C4-2B (cell line): ENCODE data around the gene SAP25.
A peak's percentile ranks its signal among the peaks of the same experiment; 100 is the strongest.

ENCODE experiments used
- H3K27ac ChIP-seq: fragments of 450-650 bp; 2 replicates; pipeline ENCODE4 v1.5.1; 2017
- ZFX ChIP-seq: fragments of 450-650 bp; IDR thresholded peaks from 2 replicates; pipeline ENCODE4 v1.6.1; 2017
- TF ChIP-seq, protein P1 (sequence below): fragments of 450-650 bp; conservative IDR thresholded peaks from 2 replicates; pipeline ENCODE4 v1.5.1; 2017; ENCODE audit warnings: mild to moderate bottlenecking

SAP25 gene

DNA sequence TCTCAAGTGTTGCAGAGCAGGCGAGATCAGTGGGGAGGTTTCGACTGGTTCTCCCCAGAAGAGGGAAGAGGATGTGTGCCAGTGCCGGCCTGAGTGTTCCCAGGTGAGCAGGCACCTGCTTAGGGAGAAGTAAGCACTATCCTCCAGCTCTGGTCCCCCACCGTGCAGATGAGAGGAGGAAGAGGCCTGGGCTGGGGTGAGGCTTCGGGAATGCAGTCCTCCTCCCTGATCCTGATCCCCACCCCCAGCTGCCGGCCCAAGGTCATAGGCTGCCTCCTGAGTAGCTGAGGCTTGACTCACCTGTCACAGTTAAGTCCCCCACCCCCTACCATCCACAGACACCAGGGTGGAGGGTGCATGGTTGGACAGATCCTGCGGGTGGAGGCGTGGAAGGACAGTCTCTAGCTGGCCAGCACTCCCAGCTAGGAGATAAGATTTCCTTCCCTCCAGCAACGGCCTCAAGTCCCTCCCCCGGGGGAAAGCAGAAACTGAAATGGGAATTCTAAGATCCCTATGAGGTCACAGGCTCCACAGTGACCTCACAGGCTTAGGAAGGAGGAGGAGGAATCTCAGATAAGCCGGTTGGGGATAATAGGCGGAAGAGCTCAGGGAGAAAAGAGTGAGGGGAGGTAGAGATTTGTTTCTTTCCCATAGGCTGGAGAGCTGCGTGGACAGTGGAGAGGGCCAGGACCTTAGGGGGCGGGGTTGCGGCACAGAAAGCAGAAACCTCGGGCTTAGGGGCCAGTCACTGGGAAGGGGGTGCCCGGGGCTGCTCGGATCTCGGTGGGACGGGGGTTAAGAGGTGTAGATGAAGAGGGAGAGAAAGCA, 11.2 kb upstream of the SAP25 start:
- H3K27ac ChIP-seq: peak overlapping the region; percentile 97
- TF ChIP-seq, protein P1, sequence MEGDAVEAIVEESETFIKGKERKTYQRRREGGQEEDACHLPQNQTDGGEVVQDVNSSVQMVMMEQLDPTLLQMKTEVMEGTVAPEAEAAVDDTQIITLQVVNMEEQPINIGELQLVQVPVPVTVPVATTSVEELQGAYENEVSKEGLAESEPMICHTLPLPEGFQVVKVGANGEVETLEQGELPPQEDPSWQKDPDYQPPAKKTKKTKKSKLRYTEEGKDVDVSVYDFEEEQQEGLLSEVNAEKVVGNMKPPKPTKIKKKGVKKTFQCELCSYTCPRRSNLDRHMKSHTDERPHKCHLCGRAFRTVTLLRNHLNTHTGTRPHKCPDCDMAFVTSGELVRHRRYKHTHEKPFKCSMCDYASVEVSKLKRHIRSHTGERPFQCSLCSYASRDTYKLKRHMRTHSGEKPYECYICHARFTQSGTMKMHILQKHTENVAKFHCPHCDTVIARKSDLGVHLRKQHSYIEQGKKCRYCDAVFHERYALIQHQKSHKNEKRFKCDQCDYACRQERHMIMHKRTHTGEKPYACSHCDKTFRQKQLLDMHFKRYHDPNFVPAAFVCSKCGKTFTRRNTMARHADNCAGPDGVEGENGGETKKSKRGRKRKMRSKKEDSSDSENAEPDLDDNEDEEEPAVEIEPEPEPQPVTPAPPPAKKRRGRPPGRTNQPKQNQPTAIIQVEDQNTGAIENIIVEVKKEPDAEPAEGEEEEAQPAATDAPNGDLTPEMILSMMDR: no peak
- TF ChIP-seq ZFX: no peak

- H3K27ac ChIP-seq: peak overlapping the region; percentile 97
- TF ChIP-seq, protein P1: no peak
- no peak for TF ChIP-seq ZFX
These were observed 10.5 kb upstream of the SAP25 start for GRCh38 chr7:100584054-100584682.

DNA sequence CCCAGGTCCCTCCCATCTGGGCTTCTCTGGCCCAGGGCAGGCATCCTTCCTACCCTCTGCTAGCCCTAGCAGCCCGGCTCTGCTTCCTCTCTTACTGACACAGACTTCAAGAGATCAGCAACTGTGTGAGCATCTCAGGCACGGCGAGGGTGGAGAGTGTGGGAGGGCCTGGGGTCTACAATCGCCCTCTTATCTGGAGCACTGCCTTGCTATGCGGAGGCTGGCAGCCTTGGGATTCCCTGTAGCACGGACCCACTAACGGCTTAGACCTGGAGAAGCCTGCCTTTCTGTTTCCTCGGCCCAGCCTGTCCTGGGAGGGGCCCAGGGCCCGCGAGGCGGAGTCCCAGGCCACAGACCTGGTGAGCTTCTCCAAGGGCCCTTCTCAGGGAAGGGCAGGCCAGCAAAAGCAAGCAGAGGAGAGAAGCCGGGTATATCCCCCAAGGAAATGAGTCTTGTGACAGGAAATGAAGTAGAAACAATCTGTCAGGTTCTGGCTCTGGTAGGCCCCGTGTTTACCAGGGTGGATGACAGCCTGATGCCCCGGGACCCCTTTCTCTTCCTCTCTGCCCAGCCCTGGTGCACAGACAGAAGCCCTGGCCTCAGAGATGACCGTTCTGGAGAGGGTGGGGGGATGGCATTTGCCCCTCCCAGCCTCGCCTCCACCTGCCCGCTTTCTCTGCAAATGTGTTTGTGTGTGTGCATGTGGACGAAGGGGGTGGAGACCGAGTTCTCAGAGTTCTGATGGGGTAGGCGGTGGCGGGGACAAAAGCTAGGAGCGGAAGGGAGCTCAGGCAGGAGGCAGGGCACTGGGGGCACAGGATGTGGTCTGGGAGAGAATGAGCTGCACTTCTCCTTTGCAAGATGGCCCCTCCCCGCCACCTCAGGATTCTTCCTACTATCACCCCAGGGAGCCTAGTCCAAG, 9.7 kb upstream of the SAP25 start:
- no peak for TF ChIP-seq ZFX
- TF ChIP-seq, protein P1: no peak
- H3K27ac ChIP-seq: peak overlapping the region; percentile 97

DNA sequence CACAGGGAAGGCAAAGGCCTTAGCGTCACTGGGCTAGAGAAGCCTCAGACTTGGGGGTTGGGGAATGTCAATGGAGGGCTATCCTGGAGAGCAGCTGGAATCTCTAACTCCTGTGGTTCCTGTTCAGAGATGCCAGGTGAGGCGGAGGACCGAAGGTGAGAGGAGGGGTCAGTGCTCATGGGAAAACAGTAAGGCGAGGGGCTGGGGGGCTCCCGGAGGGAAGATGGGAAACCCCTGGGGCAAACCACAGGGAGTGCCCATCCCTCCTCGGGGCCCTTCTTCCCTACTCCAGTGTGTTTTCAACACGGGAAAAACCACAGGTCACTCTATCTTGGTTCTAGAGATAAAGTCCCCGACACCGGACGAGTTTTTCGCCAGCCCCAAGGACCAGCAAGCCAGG, 8.9 kb upstream of the SAP25 start:
- TF ChIP-seq, protein P1: no peak
- TF ChIP-seq ZFX: no peak
- peak overlapping the region; percentile 97 for H3K27ac ChIP-seq

- TF ChIP-seq ZFX: peak; percentile 30; the same call in 1 of the 2 replicates
- TF ChIP-seq, protein P1: no peak
- H3K27ac ChIP-seq: peak overlapping the region; percentile 97
These were observed 8.4 kb upstream of the SAP25 start for GRCh38 chr7:100582041-100582579.

DNA sequence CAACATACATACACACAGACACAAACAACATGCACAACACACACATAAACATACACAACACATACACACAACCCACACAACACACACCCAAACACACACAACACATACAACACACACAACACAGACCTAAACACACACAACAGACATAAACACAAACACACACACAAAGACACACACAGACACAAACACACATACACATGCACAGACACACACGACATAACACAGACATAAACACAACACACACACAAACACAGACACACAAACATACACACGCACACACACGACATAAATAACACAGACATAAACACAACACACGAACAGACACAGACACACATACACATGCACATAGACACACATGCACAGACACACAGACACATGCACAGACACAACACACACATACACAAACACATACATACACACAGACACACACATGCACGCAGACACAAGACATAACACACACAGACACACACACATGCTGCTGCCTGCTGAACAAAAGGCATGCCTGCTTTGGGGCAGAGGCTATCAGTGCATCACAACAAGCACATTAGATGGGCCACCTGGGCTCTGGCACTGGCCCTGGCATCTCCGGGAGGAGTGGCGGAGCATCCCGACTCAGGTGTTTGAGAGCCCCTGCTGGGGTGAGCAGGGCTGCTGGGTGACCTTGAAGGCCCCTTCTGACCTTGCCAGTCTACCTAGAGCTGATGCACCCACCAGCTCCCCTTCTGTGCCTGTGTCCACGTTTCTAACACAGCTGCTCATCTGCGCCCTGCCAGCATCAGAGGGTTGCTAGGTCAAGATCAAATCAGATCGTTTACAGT, 7.0 kb upstream of the SAP25 start:
- TF ChIP-seq, protein P1: no peak
- no peak for TF ChIP-seq ZFX

More for the DNA sequence above, 7.0 kb upstream of the SAP25 start:
- no peak overlapping the region for H3K27ac ChIP-seq
